Uterus (tissue), 4 donors: ENCODE results near the gene AGMO. TPM values are rescaled to one million over a fixed set of nuclear protein-coding genes. Genes with fewer than 3 reads are reported as not detected.

Source experiments
- DNase-seq, 2 donors: peaks; one replicate each; pipeline ENCODE4 v3.0.0-alpha.2; 2019 to 2020
- H3K27ac ChIP-seq, 2 donors: fragments of 200-600 bp; sonication (generic); 1 replicate in 1 of 2; 2 replicates in 1 of 2; pipeline ENCODE4 v1.5.1; 2016 to 2018
- H3K27me3 ChIP-seq, 2 donors: fragments of 200-600 bp; sonication (generic); one replicate each; pipeline ENCODE4 v1.5.1; 2018 to 2019; ENCODE audit warnings: control low read depth in 1 of 2
- H3K36me3 ChIP-seq, 2 donors: fragments of 200-600 bp; sonication (generic); one replicate each; pipeline ENCODE4 v1.5.1; 2019; ENCODE audit warnings: control low read depth in 1 of 2
- H3K4me1 ChIP-seq, 2 donors: fragments of 200-600 bp; sonication (generic); one replicate each; pipeline ENCODE4 v1.5.1; 2018 to 2019; ENCODE audit warnings: control low read depth in 1 of 2
- H3K4me3 ChIP-seq, 2 donors: fragments of 200-600 bp; sonication (generic); 1 replicate in 1 of 2; 2 replicates in 1 of 2; pipeline ENCODE4 v1.5.1; 2018 to 2019; ENCODE audit warnings: mild to moderate bottlenecking in 1 of 2
- H3K9me3 ChIP-seq, 2 donors: fragments of 200-600 bp; sonication (generic); one replicate each; pipeline ENCODE4 v1.5.1; 2019; ENCODE audit warnings: control low read depth in 1 of 2
- CTCF ChIP-seq, 4 experiments: fragments of 200-600 bp in 2 of 4; fragments of 450-650 bp in 2 of 4; sonication (generic) in 2 of 4; IDR thresholded peaks; one replicate each; pipeline ENCODE4 v1.5.1; 2016 to 2019; ENCODE audit warnings: antibody characterized with exemption in 4 of 4, mild to moderate bottlenecking in 2 of 4, moderate library complexity in 1 of 4
- POLR2A ChIP-seq, 2 donors: fragments of 450-650 bp; IDR thresholded peaks; one replicate each; pipeline ENCODE4 v1.6.1; 2016; ENCODE audit warnings: antibody characterized with exemption in 2 of 2, mild to moderate bottlenecking in 1 of 2, moderate library complexity in 1 of 2
- intact Hi-C: fragments of 100-400 bp; cut with DNase I; formaldehyde crosslinking; loops from one replicate; pipeline ENCODE4 v1.15.1; 2023; ENCODE audit warnings: low total_unique reads
- total RNA-seq, 4 donors: library from RNA; depleted of rRNA in 3 of 4; stranded (reverse); fragments of >200 nt in 3 of 4; gene quantifications; one replicate each; pipeline versions ENCODE4 v1.1.0 to v1.2.4, GENCODE V29; 2014 to 2023
- donor health status: DM: yes; HTN: yes; CAD: no.

Gene AGMO
- total RNA-seq, 4 donors from 2014 or later = 0.24 to 1.5 TPM; not detected in 2

GRCh38 chr7:15236952-15237351 lies 324.9 kb downstream of the AGMO start:
- Histone ChIP-seq H3K36me3 (no peaks in the 10 kb centered on the region), H3K27me3 (no peaks in the 10 kb centered on the region), H3K4me3 (no peak overlapping the region), H3K4me1 (no peaks in the 10 kb centered on the region), H3K27ac (no peak overlapping the region), H3K9me3 (no peaks in the 10 kb centered on the region)
- no peak for DNase-seq
- TF ChIP-seq CTCF (IDR thresholded peaks at IDR 0.05) (no peak), POLR2A (IDR thresholded peaks at IDR 0.05) (no peak)
- intact Hi-C loops = no loop called here

GRCh38 chr7:15234431-15234830 lies 327.4 kb downstream of the AGMO start:
- intact Hi-C loops = no loop called here
- no peak overlapping the region for H3K27ac ChIP-seq
- H3K36me3 ChIP-seq = no peaks in the 10 kb centered on the region
- no peak for DNase-seq
- no peak for TF ChIP-seq POLR2A (IDR thresholded peaks at IDR 0.05)
- no peak for TF ChIP-seq CTCF (IDR thresholded peaks at IDR 0.05)
- no peaks in the 10 kb centered on the region for H3K27me3 ChIP-seq
- H3K4me1 ChIP-seq = no peaks in the 10 kb centered on the region
- H3K9me3 ChIP-seq = no peaks in the 10 kb centered on the region
- H3K4me3 ChIP-seq = no peak overlapping the region

GRCh38 chr7:15228831-15229230 lies 333.0 kb downstream of the AGMO start:
- Histone ChIP-seq H3K27ac (no peak overlapping the region), H3K36me3 (no peaks in the 10 kb centered on the region), H3K4me3 (no peak overlapping the region), H3K27me3 (no peaks in the 10 kb centered on the region), H3K9me3 (no peaks in the 10 kb centered on the region), H3K4me1 (no peaks in the 10 kb centered on the region)
- TF ChIP-seq POLR2A (IDR thresholded peaks at IDR 0.05) (no peak), CTCF (IDR thresholded peaks at IDR 0.05) (no peak)
- DNase-seq = no peak
- intact Hi-C loops = no loop called here

- Histone ChIP-seq H3K27me3 (no peaks in the 10 kb centered on the region), H3K36me3 (no peaks in the 10 kb centered on the region), H3K27ac (no peak overlapping the region), H3K9me3 (no peaks in the 10 kb centered on the region), H3K4me1 (no peaks in the 10 kb centered on the region), H3K4me3 (no peak overlapping the region)
- no peak for TF ChIP-seq POLR2A (IDR thresholded peaks at IDR 0.05)
- no peak for TF ChIP-seq CTCF (IDR thresholded peaks at IDR 0.05)
- DNase-seq = no peak
- intact Hi-C loops = no loop called here
These were observed 335.8 kb downstream of the AGMO start for GRCh38 chr7:15225981-15226380.

- Histone ChIP-seq H3K4me1 (no peaks in the 10 kb centered on the region), H3K9me3 (no peaks in the 10 kb centered on the region), H3K27me3 (no peaks in the 10 kb centered on the region), H3K36me3 (no peaks in the 10 kb centered on the region), H3K4me3 (no peak overlapping the region), H3K27ac (no peak overlapping the region)
- intact Hi-C loops = no loop called here
- DNase-seq = no peak
- TF ChIP-seq CTCF (IDR thresholded peaks at IDR 0.05) (no peak), POLR2A (IDR thresholded peaks at IDR 0.05) (no peak)
These were observed 342.1 kb downstream of the AGMO start for GRCh38 chr7:15219758-15220157.
